SHP77 treated with DMSO at 0.1 percent for 48 hours (cell line): ENCODE data around the gene ADPGK.
"Not testable (repeated sequence)": the region's sequence is repeated elsewhere in the genome, so short reads cannot be mapped to it uniquely, and the experiment has no call there.

Experiments
- DNase-seq: peaks from one replicate; lab custom pipeline; 2025; lab: John Stamatoyannopoulos, UW

Gene ADPGK

DNA sequence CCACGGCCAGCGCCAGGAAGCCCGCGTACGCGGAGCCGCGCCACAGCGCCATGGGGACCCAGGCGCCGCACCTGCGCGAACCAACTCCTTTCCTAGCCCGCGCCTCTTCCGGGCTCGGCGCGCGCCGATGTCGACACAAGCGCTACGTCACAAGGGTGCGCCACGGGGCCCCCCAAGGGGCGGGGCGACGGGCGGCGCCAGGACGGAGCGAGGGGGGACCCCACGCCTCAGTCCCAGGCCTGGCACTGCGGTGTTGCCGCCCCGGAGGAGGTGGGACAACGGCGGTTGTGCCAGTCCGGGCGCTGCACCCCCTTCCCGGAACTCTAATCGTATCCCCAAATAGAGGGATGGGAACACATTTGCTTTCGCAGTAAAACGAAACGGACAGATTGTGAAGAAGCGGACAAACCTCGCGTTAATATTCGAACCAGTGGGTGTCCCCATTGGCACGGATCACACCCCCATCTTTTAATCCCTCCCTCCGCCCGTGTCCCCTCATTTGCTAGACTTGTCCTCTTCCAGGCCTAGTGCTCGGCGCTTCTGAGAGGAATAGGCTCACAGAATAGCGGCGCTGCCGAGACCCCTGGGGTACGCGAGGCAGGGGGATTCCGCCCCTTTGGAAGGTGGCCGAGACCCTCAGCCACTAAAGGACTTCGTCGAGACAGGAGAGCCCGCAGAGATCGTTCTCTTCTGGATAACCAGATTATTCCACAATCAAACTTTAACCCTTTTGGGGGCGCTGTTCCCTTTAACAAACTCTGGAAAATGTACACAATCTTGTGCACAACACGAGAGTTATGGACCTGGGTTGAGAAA lies at the start of gene ADPGK:
TSS of gene ADPGK (minus strand) at position 119 of the 816 bp plus-strand sequence. CDS start at position 52, 67 bp downstream.
- DNase-seq = peak; percentile 47

DNA sequence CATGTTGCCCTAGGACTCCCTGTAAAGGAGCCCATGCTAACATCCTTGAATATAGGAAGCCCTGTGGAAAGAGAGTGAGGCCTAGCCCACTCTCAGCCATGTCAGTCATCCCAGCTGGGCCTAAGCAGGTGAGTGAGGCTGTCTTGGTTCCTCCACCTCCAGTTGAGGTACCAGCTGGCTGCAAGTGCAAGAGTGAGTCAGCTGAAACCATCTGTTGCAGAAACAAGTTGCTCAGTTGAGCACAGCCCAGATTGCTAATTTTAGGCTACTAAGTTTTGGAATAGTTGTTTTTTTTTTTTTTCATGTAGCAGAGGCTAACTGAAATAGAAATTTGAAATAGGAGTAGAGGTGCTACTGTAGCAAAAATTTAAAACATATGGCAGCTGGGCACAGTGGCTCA lies 43.7 kb upstream of the ADPGK start:
- DNase-seq = no peak

DNA sequence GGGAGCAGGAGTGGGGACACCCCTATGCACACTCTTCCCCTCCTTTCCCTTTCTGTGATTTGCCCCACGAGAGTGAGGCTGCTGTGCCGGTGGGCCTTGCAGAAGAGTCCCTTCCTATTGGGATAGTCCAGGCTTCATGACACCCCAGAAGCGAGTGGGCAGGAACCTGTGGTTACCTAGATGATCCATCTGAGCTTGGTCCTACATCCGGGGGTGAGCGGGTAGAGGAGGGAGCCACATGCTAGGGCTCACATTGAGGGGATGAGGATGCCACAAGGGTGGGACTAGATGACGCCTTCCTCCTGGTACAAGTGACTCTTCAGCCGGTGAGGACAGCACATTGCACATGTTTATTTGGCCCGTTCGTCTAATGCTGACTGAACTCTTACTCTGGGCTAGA lies 43.1 kb upstream of the ADPGK start:
- no peak for DNase-seq

GRCh38 chr15:72825829-72826228 lies 42.3 kb upstream of the ADPGK start:
- DNase-seq = no peak

DNA sequence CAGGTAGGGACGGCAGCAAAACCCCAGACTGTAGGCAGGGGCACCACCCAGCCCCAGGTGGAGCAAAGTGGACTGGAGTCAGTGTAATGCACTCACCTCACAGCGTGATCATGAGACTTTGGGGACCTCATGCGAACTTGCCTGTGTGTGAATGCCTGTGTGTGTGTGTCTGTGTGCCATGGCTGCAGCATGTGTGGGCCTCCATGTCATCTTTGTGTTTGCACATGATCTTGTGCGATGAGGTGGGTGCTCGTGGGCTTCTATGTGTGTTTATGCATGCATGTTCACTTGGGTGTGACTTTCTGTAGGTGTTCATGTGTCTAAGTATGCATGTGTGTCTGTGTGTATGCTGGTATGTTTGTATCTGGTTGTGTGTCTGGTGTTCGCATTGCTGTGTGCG lies 41.2 kb upstream of the ADPGK start:
- DNase-seq = no peak

DNA sequence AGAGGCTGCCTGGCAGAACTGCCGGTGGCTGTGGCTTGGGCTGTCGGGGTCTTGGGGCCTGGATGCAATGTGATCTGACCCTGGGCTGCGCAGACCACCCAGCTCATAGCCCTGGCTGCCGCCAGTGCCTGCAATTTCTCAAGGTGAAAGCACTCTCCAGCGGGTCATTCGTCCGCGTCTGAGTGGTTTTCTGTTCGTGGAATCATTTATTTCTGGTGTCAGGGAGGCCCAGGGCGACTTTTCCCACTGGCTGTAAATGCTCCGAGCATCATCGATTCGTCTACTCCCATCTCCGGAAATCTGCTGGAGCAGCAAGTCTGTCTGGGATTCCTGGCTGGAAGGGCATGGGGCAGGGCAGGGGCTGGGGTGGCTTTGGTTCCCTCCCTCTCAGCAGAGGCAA lies 40.6 kb upstream of the ADPGK start:
- no peak for DNase-seq

GRCh38 chr15:72820278-72820677 lies 36.7 kb upstream of the ADPGK start:
- DNase-seq = no peak

- no peak for DNase-seq
Observed at GRCh38 chr15:72818632-72819031, 35.1 kb upstream of the ADPGK start.

- no peak for DNase-seq
Observed at GRCh38 chr15:72813345-72814004, 29.9 kb upstream of the ADPGK start.

- no peak for DNase-seq
Observed at GRCh38 chr15:72809329-72809728, 25.8 kb upstream of the ADPGK start.

- not testable (repeated sequence) for DNase-seq
Observed at GRCh38 chr15:72807346-72807745, 23.8 kb upstream of the ADPGK start.

DNA sequence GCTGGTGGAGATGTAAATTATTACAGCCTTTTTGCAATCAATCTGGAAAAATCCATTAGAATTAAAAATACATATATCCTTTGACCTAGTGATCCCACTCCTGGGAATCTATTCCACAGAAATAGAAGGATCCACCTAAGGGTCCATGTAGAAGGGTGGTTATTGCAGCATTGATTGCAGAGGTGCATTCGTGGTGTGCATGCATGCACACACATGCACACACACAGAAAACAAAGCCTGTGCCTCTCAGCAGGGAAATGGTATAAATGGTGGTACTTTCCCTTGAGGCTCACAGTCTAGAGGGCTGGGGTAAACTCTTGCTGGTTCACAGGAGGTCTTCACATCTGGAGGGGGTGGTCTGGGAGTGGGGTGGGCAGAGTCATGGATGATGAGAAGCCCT lies 19.4 kb upstream of the ADPGK start:
- DNase-seq = no peak

- DNase-seq = no peak
Observed at GRCh38 chr15:72801590-72802325, 18.2 kb upstream of the ADPGK start.

DNA sequence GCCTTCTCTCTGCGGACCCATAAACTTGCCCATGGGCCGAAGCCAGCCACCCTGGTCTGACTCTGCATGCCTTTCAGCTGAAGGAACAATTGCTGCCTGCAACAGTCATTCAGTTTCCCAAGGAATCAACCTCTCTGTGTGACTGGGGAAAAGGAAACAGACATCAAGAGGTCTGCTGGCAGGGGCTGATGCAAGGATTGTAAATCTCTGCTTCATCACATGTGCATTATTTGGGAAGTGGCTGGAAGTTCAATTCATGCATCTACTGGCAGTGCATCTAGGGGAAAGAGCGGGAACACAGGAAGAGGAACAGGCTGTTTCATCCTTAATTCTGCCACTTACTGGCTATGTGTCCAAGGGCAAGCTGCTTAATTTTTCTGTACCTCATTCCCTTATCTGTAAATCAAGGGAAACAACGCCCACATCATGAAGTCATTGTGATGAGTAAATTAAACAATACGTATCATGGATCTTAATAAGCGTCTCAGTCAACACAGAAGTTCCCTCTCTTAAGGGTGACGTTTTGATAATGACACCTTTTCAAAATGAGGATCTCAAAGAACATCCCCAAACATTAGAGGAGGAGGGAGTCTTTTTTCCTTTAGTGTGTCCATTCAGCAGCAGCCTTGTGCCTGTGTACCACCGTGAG lies 17.4 kb upstream of the ADPGK start:
- DNase-seq = no peak

GRCh38 chr15:72797834-72798233 lies 14.3 kb upstream of the ADPGK start:
- DNase-seq = no peak

DNA sequence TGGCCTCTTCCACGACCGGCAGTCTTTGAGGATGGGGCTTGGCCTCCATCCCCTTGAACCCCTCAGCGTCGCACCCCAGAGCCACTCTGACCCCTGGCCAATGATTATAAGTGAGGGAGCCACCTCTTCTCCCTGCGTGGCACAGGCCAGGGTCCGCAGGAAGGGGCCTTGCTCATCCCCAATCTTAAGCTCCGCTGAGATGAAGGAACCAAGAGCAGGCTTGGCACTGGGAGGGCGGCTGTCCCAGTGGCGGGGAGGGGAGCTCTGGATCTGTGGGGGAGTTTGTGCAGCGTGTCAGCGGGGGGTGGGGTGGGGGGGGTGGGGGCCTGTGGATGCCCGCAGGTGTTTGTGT lies 13.8 kb upstream of the ADPGK start:
- DNase-seq = no peak

GRCh38 chr15:72796515-72797337 lies 13.2 kb upstream of the ADPGK start:
- DNase-seq = no peak

- no peak for DNase-seq
Observed at GRCh38 chr15:72796210-72796514, 12.6 kb upstream of the ADPGK start.

- DNase-seq = no peak
Observed at GRCh38 chr15:72793766-72794660, 10.5 kb upstream of the ADPGK start.

- no peak for DNase-seq
Observed at GRCh38 chr15:72792431-72792830, 8.9 kb upstream of the ADPGK start.
